Astrocyte (in vitro differentiated cells and primary cell): ENCODE data around the gene EPAS1. TPM values are rescaled to one million over a fixed set of nuclear protein-coding genes. Genes with fewer than 3 reads are reported as not detected.

ENCODE experiments used
- DNase-seq: peaks from one replicate; pipeline ENCODE4 v3.0.0-alpha.2; 2010; ENCODE audit warnings: low read depth
- FAIRE-seq: peaks from 2 replicates; lab custom pipeline; 2011; peaks lifted over from hg19 to GRCh38; lab: Jason Lieb, UNC
- H2AFZ ChIP-seq: 2 replicates; pipeline ENCODE4 v1.6.0; 2012; ENCODE audit warnings: low read depth, low read length, inconsistent platforms
- H3K27ac ChIP-seq: 2 replicates; pipeline ENCODE4 v1.5.1; 2011; ENCODE audit warnings: low read depth, low read length, inconsistent platforms
- H3K27me3 ChIP-seq: 2 replicates; pipeline ENCODE4 v1.6.0; 2011; ENCODE audit warnings: low read length, inconsistent platforms; ENCODE audit not compliant: insufficient read depth
- H3K36me3 ChIP-seq: 2 replicates; pipeline ENCODE4 v1.5.1; 2011; ENCODE audit warnings: low read length, inconsistent platforms; ENCODE audit not compliant: insufficient read depth
- H3K4me1 ChIP-seq: 2 replicates; pipeline ENCODE4 v1.5.1; 2011; ENCODE audit warnings: low read length, inconsistent platforms; ENCODE audit not compliant: insufficient read depth
- H3K4me2 ChIP-seq: 2 replicates; pipeline ENCODE4 v1.6.0; 2012; ENCODE audit warnings: low read length, inconsistent platforms
- H3K4me3 ChIP-seq: 2 replicates; pipeline ENCODE4 v1.5.1; 2011; ENCODE audit warnings: low read depth, mild to moderate bottlenecking, low read length, inconsistent platforms; ENCODE audit not compliant: insufficient read depth
- H3K79me2 ChIP-seq: 2 replicates; pipeline ENCODE4 v1.6.0; 2012; ENCODE audit warnings: mild to moderate bottlenecking, low read length, inconsistent platforms; ENCODE audit not compliant: insufficient read depth
- H3K9ac ChIP-seq: 2 replicates; pipeline ENCODE4 v1.6.0; 2012; ENCODE audit warnings: mild to moderate bottlenecking, low read length, inconsistent platforms
- H3K9me3 ChIP-seq: 2 replicates; pipeline ENCODE4 v1.5.1; 2012; ENCODE audit warnings: low read depth, mild to moderate bottlenecking, low read length, inconsistent platforms; ENCODE audit not compliant: insufficient read depth
- H4K20me1 ChIP-seq: 2 replicates; pipeline ENCODE4 v1.6.0; 2012; ENCODE audit warnings: low read length, inconsistent platforms; ENCODE audit not compliant: insufficient read depth
- H3K27ac Mint-ChIP-seq: one replicate; pipeline ENCODE4 v1.8.0; 2021; ENCODE audit warnings: mild to moderate bottlenecking, mixed read lengths; ENCODE audit not compliant: unreplicated experiment
- H3K27me3 Mint-ChIP-seq: one replicate; pipeline ENCODE4 v1.8.0; 2021; ENCODE audit warnings: low read depth, mixed read lengths; ENCODE audit not compliant: unreplicated experiment
- H3K36me3 Mint-ChIP-seq: one replicate; pipeline ENCODE4 v1.8.0; 2021; ENCODE audit warnings: low read depth, mixed read lengths; ENCODE audit not compliant: unreplicated experiment
- H3K4me1 Mint-ChIP-seq: one replicate; pipeline ENCODE4 v1.8.0; 2021; ENCODE audit warnings: low read depth, mixed read lengths; ENCODE audit not compliant: unreplicated experiment
- H3K4me3 Mint-ChIP-seq: one replicate; pipeline ENCODE4 v1.8.0; 2021; ENCODE audit warnings: mild to moderate bottlenecking, moderate library complexity, mixed read lengths; ENCODE audit not compliant: unreplicated experiment
- H3K9me3 Mint-ChIP-seq: one replicate; pipeline ENCODE4 v1.8.0; 2021; ENCODE audit warnings: mild to moderate bottlenecking, mixed read lengths; ENCODE audit not compliant: unreplicated experiment
- EZH2 ChIP-seq: IDR thresholded peaks from 2 replicates; pipeline ENCODE4 v1.6.1; 2012; ENCODE audit warnings: mild to moderate bottlenecking, low read length, inconsistent platforms; ENCODE audit not compliant: insufficient read depth
- total RNA-seq: library from RNA; stranded (reverse); gene quantifications from 2 replicates; pipeline ENCODE4 v1.2.1, GENCODE V29; 2021
- TF ChIP-seq, protein P1 (sequence below): IDR thresholded peaks from 2 replicates; pipeline ENCODE4 v1.5.1; 2011; ENCODE audit warnings: low read depth, mild to moderate bottlenecking, inconsistent platforms, low read length, moderate library complexity; ENCODE audit not compliant: insufficient read depth

Gene EPAS1
- total RNA-seq, 1 donor from 2014 or later: 42.8 TPM

DNA sequence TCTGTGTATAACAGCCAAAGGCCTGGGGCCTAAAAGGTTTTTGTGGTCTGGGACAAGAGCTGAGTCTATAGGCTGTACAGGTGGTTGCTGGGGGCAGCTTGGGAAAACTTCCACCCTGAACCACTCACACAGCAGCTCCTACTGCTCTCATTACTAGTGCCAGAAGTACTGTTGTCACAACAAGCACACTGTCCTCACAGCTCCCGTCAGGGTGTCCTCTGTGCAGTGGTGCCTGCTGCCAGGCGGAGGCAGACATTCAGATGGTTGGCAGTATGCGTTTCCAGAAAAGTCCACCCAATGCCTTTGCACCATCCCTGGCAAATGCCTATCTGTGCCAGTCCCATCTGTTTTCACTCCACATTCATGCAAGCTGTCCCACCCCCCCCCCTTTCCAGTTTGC lies 58.5 kb downstream of the EPAS1 start:
- peaks cover 10% of the 10 kb centered on the region for H3K9me3 Mint-ChIP-seq
- no peak overlapping the region for H3K4me3 Mint-ChIP-seq
- TF ChIP-seq EZH2: no peak
- TF ChIP-seq, protein P1, sequence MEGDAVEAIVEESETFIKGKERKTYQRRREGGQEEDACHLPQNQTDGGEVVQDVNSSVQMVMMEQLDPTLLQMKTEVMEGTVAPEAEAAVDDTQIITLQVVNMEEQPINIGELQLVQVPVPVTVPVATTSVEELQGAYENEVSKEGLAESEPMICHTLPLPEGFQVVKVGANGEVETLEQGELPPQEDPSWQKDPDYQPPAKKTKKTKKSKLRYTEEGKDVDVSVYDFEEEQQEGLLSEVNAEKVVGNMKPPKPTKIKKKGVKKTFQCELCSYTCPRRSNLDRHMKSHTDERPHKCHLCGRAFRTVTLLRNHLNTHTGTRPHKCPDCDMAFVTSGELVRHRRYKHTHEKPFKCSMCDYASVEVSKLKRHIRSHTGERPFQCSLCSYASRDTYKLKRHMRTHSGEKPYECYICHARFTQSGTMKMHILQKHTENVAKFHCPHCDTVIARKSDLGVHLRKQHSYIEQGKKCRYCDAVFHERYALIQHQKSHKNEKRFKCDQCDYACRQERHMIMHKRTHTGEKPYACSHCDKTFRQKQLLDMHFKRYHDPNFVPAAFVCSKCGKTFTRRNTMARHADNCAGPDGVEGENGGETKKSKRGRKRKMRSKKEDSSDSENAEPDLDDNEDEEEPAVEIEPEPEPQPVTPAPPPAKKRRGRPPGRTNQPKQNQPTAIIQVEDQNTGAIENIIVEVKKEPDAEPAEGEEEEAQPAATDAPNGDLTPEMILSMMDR: no peak
- no peaks in the 10 kb centered on the region for H3K79me2 ChIP-seq
- H3K4me1 ChIP-seq: no peaks in the 10 kb centered on the region
- H2AFZ ChIP-seq: no peak overlapping the region
- FAIRE-seq (no peak), DNase-seq (no peak)
- H3K27ac ChIP-seq: no peak overlapping the region
- no peak overlapping the region for H3K4me3 ChIP-seq
- no peaks in the 10 kb centered on the region for H3K27me3 ChIP-seq
- no peak overlapping the region for H3K4me2 ChIP-seq
- H3K9ac ChIP-seq: no peak overlapping the region
- no peaks in the 10 kb centered on the region for H3K9me3 ChIP-seq
- no peaks in the 10 kb centered on the region for H3K4me1 Mint-ChIP-seq
- H4K20me1 ChIP-seq: no peaks in the 10 kb centered on the region
- H3K27me3 Mint-ChIP-seq: peaks cover 33% of the 10 kb centered on the region
- H3K36me3 Mint-ChIP-seq: peaks cover 43% of the 10 kb centered on the region
- no peaks in the 10 kb centered on the region for H3K36me3 ChIP-seq
- no peak overlapping the region for H3K27ac Mint-ChIP-seq

DNA sequence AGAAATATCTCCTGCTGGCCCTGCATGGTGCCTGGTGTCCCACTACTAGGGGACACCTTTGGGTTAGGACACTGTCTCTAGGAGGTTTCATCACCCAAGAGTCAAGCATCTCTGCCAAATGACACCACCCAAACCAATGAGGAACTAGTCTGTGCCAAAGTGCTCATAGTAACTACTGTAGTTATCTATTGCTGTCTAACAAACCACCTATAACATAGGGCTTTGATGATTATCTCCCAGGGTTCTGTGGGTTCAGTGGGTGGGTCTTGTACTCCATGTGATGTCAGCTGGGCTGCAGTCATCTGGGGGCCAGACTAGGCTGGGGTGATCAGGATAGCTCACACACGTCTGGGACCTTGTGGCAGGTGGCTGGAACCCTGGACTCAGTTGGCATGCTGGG lies 59.8 kb downstream of the EPAS1 start:
- peaks cover 39% of the 10 kb centered on the region for H3K27me3 Mint-ChIP-seq
- Histone ChIP-seq H3K36me3 (no peaks in the 10 kb centered on the region), H3K9me3 (no peaks in the 10 kb centered on the region), H3K4me2 (no peak overlapping the region), H4K20me1 (no peaks in the 10 kb centered on the region), H3K4me1 (no peaks in the 10 kb centered on the region), H3K4me3 (no peak overlapping the region), H3K79me2 (no peaks in the 10 kb centered on the region), H3K9ac (no peak overlapping the region), H3K27ac (no peak overlapping the region), H3K27me3 (no peaks in the 10 kb centered on the region), H2AFZ (no peak overlapping the region)
- H3K9me3 Mint-ChIP-seq: peaks cover 18% of the 10 kb centered on the region
- no peak overlapping the region for H3K27ac Mint-ChIP-seq
- no peak overlapping the region for H3K4me3 Mint-ChIP-seq
- H3K36me3 Mint-ChIP-seq: peaks cover 50% of the 10 kb centered on the region
- DNase-seq: no peak
- no peak for FAIRE-seq
- no peak for TF ChIP-seq EZH2
- TF ChIP-seq, protein P1: no peak
- no peaks in the 10 kb centered on the region for H3K4me1 Mint-ChIP-seq

DNA sequence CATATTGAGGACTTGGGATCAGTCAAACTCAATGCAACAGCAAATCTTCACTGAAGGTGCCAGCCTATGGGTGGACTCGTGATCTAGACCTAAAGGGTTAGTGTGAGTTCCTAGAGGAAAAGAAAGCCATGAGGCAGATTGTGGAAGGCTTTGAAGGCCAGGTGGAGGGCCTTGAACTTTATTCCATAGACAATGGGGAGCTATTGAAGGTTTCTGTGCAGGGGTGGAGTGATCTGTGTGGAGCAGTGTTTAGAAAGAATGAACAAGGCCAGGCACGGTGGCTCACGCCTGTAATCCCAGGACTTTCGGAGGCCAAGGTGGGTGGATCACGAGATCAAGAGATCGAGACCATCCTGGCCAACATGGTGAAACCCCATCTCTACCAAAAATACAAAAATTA lies 61.5 kb downstream of the EPAS1 start:
- Histone ChIP-seq H2AFZ (no peak overlapping the region), H3K36me3 (no peaks in the 10 kb centered on the region), H3K4me2 (no peak overlapping the region), H3K27ac (no peak overlapping the region), H3K79me2 (no peaks in the 10 kb centered on the region), H3K4me1 (no peaks in the 10 kb centered on the region), H4K20me1 (no peaks in the 10 kb centered on the region), H3K27me3 (no peaks in the 10 kb centered on the region), H3K4me3 (no peak overlapping the region), H3K9me3 (no peaks in the 10 kb centered on the region), H3K9ac (no peak overlapping the region)
- no peak for DNase-seq
- TF ChIP-seq, protein P1: no peak
- no peak for TF ChIP-seq EZH2
- Mint-ChIP-seq H3K36me3 (peaks cover 49% of the 10 kb centered on the region), H3K27ac (no peak overlapping the region), H3K4me3 (no peak overlapping the region), H3K27me3 (peaks cover 29% of the 10 kb centered on the region), H3K9me3 (peaks cover 17% of the 10 kb centered on the region), H3K4me1 (no peaks in the 10 kb centered on the region)
- FAIRE-seq: no peak
